ENCODE measurements around the gene DNAJB14.

DNA sequence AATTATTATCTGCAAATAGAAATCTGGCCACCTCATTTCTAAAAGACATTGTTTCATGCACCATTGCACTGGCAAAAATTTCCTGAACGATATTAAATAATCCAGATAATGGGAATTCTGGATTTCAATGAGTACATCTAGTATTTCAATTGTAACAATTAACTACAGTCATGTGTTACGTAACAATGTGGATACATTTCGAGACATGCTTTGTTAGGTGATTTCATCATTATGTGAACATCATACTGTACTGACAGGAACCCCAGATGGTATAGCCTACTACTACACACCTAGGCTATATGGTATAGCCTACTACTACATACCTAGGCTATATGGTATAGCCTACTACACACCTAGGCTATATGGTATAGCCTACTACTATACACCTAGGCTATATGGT, 67.0 kb downstream of the DNAJB14 start:
- TF ChIP-seq, protein P1, sequence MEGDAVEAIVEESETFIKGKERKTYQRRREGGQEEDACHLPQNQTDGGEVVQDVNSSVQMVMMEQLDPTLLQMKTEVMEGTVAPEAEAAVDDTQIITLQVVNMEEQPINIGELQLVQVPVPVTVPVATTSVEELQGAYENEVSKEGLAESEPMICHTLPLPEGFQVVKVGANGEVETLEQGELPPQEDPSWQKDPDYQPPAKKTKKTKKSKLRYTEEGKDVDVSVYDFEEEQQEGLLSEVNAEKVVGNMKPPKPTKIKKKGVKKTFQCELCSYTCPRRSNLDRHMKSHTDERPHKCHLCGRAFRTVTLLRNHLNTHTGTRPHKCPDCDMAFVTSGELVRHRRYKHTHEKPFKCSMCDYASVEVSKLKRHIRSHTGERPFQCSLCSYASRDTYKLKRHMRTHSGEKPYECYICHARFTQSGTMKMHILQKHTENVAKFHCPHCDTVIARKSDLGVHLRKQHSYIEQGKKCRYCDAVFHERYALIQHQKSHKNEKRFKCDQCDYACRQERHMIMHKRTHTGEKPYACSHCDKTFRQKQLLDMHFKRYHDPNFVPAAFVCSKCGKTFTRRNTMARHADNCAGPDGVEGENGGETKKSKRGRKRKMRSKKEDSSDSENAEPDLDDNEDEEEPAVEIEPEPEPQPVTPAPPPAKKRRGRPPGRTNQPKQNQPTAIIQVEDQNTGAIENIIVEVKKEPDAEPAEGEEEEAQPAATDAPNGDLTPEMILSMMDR (IDR thresholded peaks at IDR 0.05), result no peak
- TF ChIP-seq POLR2AphosphoS5 (IDR thresholded peaks at IDR 0.05) (no peak), EP300 (IDR thresholded peaks at IDR 0.05) (no peak), POLR2A (IDR thresholded peaks at IDR 0.05; ENCODE audit: low read depth) (no peak)

All from esophagus muscularis mucosa (tissue), 4 donors.